HG03571 (cell line): ENCODE results near the gene IL1RAPL1.
"Not testable (repeated sequence)": the region's sequence is repeated elsewhere in the genome, so short reads cannot be mapped to it uniquely, and the experiment has no call there.

Source experiments
- ATAC-seq: cut with Tn5 transposase; IDR thresholded peaks from one replicate; pipeline ENCODE4 v1.9.1; 2021; ENCODE audit not compliant: unreplicated experiment

The IL1RAPL1 gene

DNA sequence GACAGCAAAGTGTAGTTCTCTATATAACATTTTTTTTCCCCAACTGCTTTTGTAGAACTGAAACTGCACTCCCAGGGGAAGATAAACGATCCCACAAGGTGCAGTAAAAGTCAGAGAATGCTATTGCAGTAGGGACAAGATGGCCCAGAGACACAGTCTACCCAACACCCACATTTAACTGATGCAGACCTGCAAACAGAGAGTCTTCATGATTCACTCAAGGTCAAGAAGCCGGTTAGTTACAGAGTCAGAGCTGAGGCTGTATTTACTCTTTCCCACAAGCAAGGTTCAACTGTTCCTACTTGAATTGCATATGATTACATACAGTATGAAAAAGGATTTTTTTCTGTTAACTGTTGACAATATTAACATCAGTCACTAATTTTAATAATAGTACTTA, 654.6 kb downstream of the IL1RAPL1 start:
- ATAC-seq: no peak

GRCh38 chrX:29242856-29243255, 655.6 kb downstream of the IL1RAPL1 start:
- no peak for ATAC-seq

DNA sequence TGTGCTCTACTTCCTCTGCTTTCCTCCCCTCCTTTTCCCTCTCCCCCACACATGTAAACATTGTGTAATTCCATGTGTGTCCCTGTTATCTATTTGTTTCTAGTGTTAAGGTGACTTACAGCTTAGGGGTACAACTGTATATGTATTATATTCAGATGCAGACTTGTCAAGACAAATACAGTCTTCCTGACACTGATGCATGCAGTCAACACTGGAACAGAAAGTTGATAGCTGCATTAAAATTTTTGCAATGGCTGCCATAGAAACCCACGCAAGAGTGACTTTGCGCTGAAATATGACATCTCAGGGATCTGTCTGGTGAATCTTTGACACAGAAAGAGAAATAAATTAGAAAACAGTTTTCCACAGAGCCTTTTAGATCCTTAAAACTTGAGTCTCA, 656.7 kb downstream of the IL1RAPL1 start:
- ATAC-seq: no peak

GRCh38 chrX:29254515-29254914, 667.3 kb downstream of the IL1RAPL1 start:
- ATAC-seq: no peak

- no peak for ATAC-seq
Measured at GRCh38 chrX:29257521-29257920, 670.3 kb downstream of the IL1RAPL1 start.

- ATAC-seq: no peak
Measured at GRCh38 chrX:29269390-29269789, 682.1 kb downstream of the IL1RAPL1 start.

- no peak for ATAC-seq
Measured at GRCh38 chrX:29274517-29274916, 687.3 kb downstream of the IL1RAPL1 start.

DNA sequence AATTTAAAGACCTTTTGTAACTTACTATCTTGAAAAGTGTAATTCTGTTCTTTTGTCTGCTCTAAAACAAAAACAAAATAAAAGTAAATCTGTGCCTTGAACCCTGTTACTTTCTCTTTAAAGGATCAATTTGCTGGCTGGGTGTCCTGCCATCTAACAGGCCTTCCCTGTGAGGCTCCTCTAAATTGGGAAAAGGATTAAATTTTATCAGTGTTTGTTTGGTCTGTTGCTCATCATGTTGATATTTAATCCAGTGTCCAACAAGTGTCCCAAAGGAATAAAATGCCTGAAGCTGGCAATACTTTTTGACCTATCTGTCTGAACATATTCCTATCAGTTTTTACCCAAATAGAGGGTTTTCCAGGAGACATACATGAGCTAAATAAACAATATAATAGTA, 688.7 kb downstream of the IL1RAPL1 start:
- no peak for ATAC-seq

DNA sequence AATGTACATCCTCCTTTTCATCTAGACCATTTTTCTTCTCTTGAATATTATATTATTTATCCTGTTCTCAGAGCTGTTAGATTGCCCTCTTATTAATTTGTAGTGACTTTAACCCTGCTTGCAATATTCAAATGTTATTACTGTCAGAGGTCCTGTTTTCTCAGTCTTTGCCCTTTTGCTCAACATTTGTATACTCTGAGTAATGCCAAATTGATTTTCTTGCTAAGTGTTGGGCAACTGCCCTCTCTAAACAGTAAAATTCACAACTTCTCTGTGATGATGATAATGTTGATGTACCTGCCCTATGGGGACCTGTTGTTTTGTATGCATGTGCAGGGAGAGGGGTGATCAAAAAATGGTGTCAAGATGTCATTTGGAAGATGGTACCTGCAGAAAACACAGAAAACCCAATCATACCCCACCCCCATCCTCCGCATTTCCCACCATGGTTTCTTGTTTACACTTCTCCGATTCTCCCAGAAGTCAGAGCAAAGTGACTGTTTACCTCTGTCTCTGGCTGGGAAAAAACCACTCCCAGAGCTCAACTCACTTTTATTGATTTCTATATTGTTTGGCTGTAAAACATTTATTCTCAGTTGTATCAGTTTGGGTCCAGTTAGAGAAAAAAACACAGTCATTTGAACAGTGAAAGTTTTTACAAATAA, 694.0 kb downstream of the IL1RAPL1 start:
- no peak for ATAC-seq

DNA sequence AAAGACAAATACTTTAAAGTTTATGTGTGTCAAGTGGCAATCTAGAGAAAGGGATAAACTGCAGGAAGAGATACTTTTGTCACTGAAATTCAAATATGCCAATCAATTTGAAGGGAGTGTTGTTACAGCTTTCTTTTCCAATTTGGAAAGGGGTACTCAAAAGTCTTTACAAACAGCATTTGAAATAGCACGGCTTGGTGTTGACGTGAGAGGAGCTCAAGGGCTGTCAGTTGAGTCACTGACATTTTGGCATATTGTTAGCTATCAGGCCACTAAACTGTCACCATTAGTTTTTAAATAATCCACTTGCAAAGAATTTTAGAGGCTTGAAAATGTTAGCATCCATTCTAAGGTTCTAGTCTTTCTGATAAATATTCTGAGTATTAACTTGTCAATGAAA, 698.4 kb downstream of the IL1RAPL1 start:
- no peak for ATAC-seq

DNA sequence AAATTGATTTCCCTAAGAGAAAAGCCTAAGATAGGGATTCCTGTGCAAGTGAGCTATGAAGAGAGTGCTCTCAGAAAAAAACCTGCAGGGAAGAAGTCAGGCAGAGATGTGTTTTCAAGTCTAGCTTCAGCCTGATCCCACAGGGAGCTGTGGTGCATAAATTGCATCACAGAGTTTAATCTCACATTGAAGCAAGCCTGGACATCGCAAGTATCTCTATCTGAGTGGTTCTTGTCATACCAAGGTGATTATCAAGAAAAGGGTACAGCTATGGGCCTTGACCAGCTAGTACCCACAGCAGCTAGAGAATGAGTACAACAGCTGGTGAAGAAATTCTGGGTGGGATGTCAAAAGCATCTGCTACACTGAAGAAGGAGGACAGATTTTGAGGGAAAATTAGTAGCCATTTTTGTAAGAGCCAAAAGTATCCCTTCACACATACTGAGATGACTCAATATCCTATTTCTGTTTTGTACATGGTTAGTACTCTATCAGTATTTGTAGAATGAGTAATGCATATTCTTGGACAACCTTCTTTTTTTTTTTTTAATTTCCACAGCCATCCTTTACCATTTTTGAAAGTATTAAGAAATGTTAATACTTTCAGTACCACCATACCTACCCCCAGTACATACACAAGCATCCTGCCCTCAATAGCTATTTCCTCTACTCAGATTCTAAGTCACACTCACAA, 708.9 kb downstream of the IL1RAPL1 start:
- ATAC-seq: no peak

DNA sequence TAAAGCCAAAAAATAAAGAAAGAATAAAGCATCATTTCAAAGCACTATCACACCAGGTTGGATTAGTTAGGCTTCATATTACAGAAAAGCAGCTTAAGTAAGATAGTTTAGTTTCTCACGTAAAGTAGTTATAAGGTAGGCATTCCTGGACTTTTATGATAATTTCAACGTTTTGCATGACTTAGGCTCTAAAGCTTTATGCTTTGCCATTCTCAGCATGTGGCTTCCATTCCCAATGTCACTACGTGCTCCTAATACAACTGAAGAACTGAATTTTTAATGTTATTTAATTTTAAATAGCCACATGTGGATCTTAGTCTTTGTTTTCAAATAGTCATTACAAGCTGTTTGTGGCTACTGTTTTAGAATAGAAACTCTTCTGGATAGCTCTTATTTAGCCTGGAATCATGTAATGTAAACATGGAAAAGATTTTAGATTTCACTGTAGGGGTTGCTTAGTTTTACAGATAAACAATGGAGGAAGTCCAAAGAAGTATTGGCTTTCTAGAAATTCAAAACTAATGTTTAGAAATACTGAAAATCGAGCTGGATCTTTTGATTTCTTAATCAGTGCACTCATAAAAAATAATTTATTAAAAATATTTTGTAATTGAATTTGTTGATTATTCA, 710.0 kb downstream of the IL1RAPL1 start:
- ATAC-seq: no peak

GRCh38 chrX:29299684-29300083, 712.4 kb downstream of the IL1RAPL1 start:
- ATAC-seq: no peak

DNA sequence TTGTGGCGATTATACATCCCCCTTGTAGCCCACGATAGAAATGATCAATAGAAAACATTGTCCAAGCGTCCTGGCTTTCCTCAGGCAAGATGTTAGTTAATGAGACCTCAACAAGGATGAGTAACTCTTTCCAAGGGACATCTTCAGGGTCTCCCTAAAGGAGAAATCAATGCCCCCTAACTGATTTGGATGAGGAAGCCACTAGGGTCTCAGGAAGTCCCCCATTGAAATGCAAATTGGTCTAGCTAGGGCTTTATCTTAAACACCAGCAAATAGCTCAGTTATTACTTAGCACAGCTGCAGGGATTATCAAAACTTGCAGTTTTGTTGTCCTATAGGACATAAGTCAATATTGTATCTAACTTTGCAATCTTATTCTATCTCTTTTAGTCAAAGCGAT, 721.5 kb downstream of the IL1RAPL1 start:
- ATAC-seq: no peak

DNA sequence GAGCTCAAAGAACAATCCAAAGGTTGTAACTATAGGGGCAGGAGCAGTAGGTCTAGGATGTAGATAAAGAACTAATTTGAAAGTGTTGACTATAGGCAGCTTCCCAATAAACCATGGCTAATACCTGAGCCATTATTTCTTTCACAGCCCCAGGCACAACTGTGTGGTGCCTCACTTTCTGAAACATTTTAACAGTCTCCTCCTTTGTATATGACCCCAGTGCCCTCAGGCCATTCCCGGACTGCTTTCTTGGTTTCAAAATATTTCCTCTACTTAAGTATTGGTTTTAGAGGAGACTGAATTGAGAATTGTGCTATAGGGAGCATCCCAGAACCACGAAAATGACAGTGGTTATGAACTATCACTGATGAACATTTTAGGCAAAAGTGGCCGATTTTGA, 728.7 kb downstream of the IL1RAPL1 start:
- ATAC-seq: no peak

DNA sequence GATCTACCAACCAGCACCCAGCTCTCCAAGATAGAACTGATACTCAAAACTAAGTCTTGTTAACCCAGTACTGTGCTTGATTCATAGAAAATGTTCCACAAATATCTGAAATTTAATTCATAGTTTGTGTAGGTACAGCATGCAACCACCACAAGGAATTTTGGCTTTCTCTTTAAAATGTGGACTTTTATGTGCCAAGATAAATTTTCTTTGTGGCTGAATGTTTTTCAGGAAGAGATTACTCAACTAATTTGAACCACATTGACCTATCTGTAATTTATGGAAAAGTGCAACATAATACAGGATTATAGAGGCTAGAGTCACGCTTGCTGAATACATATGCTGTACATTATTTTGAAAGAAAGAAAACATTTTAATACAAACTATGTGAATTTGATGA, 730.8 kb downstream of the IL1RAPL1 start:
- no peak for ATAC-seq

DNA sequence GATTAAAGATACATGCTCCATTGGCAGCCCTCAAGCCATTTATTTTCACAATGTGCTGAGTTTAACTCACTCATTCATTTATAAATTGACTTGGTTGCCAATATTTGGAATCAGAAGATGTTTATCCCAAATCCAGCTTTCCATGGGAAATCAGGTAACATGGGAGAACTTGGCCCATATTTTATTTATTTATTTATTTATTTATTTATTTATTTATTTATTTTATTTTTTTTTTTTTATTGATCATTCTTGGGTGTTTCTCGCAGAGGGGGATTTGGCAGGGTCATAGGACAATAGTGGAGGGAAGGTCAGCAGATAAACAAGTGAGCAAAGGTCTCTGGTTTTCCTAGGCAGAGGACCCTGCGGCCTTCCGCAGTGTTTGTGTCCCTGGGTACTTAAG, 745.2 kb downstream of the IL1RAPL1 start:
- not testable (repeated sequence) for ATAC-seq

- ATAC-seq: not testable (repeated sequence)
Measured at GRCh38 chrX:29333091-29333490, 745.8 kb downstream of the IL1RAPL1 start.

GRCh38 chrX:29348288-29348687, 761.0 kb downstream of the IL1RAPL1 start:
- no peak for ATAC-seq

- ATAC-seq: no peak
Measured at GRCh38 chrX:29359276-29359675, 772.0 kb downstream of the IL1RAPL1 start.

GRCh38 chrX:29374765-29375164, 787.5 kb downstream of the IL1RAPL1 start:
- not testable (repeated sequence) for ATAC-seq

GRCh38 chrX:29376584-29376983, 789.3 kb downstream of the IL1RAPL1 start:
- no peak for ATAC-seq
